Body of pancreas (tissue), 4 donors: ENCODE measurements around the gene HSD11B2. TPM values are rescaled to one million over a fixed set of nuclear protein-coding genes. Genes with fewer than 3 reads are reported as not detected.

Experiments
- ATAC-seq: fragments of 150-250 bp; one replicate; pipeline ENCODE4 v1.9.1; 2016
- DNase-seq, 4 donors: peaks; one replicate each; pipeline ENCODE4 v3.0.0-alpha.2; 2019
- H3K27ac ChIP-seq, 4 donors: fragments of 200-600 bp; sonication (generic); 1 replicate in 3 of 4; 2 replicates in 1 of 4; pipeline versions ENCODE4 v1.5.1 to v1.6.1; 2016 to 2019; ENCODE audit warnings: mild to moderate bottlenecking in 1 of 4, mixed read lengths in 1 of 4, moderate library complexity in 1 of 4
- H3K27me3 ChIP-seq, 2 donors: fragments of 200-600 bp; sonication (generic); one replicate each; pipeline ENCODE4 v1.6.0; 2016; ENCODE audit warnings: mild to moderate bottlenecking in 1 of 2
- H3K36me3 ChIP-seq, 2 donors: fragments of 200-600 bp; sonication (generic); replicated peaks in 1 of 2; 2 replicates each; pipeline ENCODE4 v1.5.1; 2016; ENCODE audit warnings: low read depth in 2 of 2; ENCODE audit not compliant: insufficient read depth in 1 of 2
- H3K4me1 ChIP-seq: fragments of 200-600 bp; sonication (generic); one replicate; pipeline ENCODE4 v1.6.0; 2016
- H3K4me3 ChIP-seq, 2 donors: fragments of 200-600 bp; sonication (generic); 1 replicate in 1 of 2; 2 replicates in 1 of 2; pipeline ENCODE4 v1.5.1; 2016 to 2019
- H3K9me3 ChIP-seq, 3 donors: fragments of 200-600 bp; sonication (generic); 1 replicate in 2 of 3; 2 replicates in 1 of 3; pipeline ENCODE4 v1.5.1; 2016
- POLR2A ChIP-seq, 3 donors: fragments of 450-650 bp; IDR thresholded peaks; one replicate each; pipeline ENCODE4 v1.6.1; 2016; ENCODE audit warnings: antibody characterized with exemption in 3 of 3, mild to moderate bottlenecking in 2 of 3
- WGBS, 2 donors: methylation state at CpG; one replicate each; pipeline ENCODE4 v1.1.5; 2017; 5-methylcytosine and 5-hydroxymethylcytosine counted together
- intact Hi-C: fragments of 100-400 bp; cut with DNase I; formaldehyde crosslinking; loops from one replicate; pipeline ENCODE4 v1.15.1; 2023
- total RNA-seq, 2 donors: library from RNA; depleted of rRNA; stranded (reverse); fragments of >200 nt; gene quantifications; one replicate each; pipeline ENCODE4 v1.1.0, GENCODE V29; 2016
- TF ChIP-seq, protein P1 (sequence below), 7 experiments: fragments of 450-650 bp in 4 of 7; fragments of 200-600 bp in 3 of 7; sonication (generic) in 3 of 7; IDR thresholded peaks; one replicate each; pipeline ENCODE4 v1.5.1; 2016 to 2019; ENCODE audit warnings: antibody characterized with exemption in 7 of 7

HSD11B2 gene
- total RNA-seq, 2 donors from 2014 or later, result 5.4 to 13.8 TPM

GRCh38 chr16:67404740-67405226 is 26.1 kb upstream of the HSD11B2 start:
- no peaks in the 10 kb centered on the region for H3K27me3 ChIP-seq
- H3K9me3 ChIP-seq, result no peaks in the 10 kb centered on the region
- H3K36me3 ChIP-seq, result no peaks in the 10 kb centered on the region
- H3K4me1 ChIP-seq, result peaks cover 28% of the 10 kb centered on the region
- peak; percentile 94 for ATAC-seq
- intact Hi-C loops, result no loop called here
- peak; percentile 77 to 94 (median 90) for DNase-seq
- 41 to 49% methylated on average over 5 of the region's 5 CpGs for WGBS, 2 donors
- no peak overlapping the region for H3K4me3 ChIP-seq
- TF ChIP-seq POLR2A (IDR thresholded peaks at IDR 0.05), result peak in 2 of 3 donors; percentile 59 to 61
- TF ChIP-seq, protein P1, sequence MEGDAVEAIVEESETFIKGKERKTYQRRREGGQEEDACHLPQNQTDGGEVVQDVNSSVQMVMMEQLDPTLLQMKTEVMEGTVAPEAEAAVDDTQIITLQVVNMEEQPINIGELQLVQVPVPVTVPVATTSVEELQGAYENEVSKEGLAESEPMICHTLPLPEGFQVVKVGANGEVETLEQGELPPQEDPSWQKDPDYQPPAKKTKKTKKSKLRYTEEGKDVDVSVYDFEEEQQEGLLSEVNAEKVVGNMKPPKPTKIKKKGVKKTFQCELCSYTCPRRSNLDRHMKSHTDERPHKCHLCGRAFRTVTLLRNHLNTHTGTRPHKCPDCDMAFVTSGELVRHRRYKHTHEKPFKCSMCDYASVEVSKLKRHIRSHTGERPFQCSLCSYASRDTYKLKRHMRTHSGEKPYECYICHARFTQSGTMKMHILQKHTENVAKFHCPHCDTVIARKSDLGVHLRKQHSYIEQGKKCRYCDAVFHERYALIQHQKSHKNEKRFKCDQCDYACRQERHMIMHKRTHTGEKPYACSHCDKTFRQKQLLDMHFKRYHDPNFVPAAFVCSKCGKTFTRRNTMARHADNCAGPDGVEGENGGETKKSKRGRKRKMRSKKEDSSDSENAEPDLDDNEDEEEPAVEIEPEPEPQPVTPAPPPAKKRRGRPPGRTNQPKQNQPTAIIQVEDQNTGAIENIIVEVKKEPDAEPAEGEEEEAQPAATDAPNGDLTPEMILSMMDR (IDR thresholded peaks at IDR 0.05), result no peak
- peak overlapping the region; percentile 85 to 94 (median 88) for H3K27ac ChIP-seq

DNA sequence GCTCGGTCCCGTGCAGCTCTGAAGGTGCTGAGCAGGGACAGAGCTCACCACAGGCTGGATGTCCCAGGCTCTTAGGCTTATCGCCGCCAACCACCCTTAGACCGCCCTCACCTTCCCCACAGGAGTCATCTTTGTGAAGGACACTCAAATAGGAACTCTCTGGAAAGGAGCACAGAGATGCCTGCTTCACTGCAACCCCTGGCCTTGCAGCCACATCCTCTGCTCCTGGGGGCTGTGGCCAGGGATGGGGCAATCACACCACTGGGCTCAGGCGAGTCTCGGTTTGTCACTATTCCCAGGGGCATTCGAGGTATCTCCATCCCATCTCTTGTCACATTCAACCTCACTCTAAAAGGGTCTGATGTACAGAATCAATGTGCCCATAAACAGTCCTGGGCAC is 25.6 kb upstream of the HSD11B2 start:
- H3K9me3 ChIP-seq, result no peaks in the 10 kb centered on the region
- ATAC-seq, result no peak
- no peaks in the 10 kb centered on the region for H3K36me3 ChIP-seq
- peaks cover 26% of the 10 kb centered on the region for H3K4me1 ChIP-seq
- no peak overlapping the region for H3K4me3 ChIP-seq
- no peaks in the 10 kb centered on the region for H3K27me3 ChIP-seq
- peak overlapping the region; percentile 85 to 94 (median 88) for H3K27ac ChIP-seq
- TF ChIP-seq POLR2A (IDR thresholded peaks at IDR 0.05), result no peak
- TF ChIP-seq, protein P1 (IDR thresholded peaks at IDR 0.05), result no peak
- 79 to 82% methylated on average over 8 of the region's 8 CpGs for WGBS, 2 donors
- no peak for DNase-seq
- intact Hi-C loops, result no loop called here

- no peaks in the 10 kb centered on the region for H3K27me3 ChIP-seq
- ATAC-seq (no peak), DNase-seq (no peak)
- H3K9me3 ChIP-seq, result no peaks in the 10 kb centered on the region
- H3K4me3 ChIP-seq, result no peak overlapping the region
- TF ChIP-seq, protein P1 (IDR thresholded peaks at IDR 0.05), result no peak
- no peak for TF ChIP-seq POLR2A (IDR thresholded peaks at IDR 0.05)
- WGBS, 2 donors, result 84 to 94% methylated on average over 7 to 18 of the region's 18 CpGs
- no peaks in the 10 kb centered on the region for H3K36me3 ChIP-seq
- H3K27ac ChIP-seq, result peak overlapping the region in 3 of 4 donors; percentile 85 to 94 (median 89)
- H3K4me1 ChIP-seq, result peaks cover 26% of the 10 kb centered on the region
- intact Hi-C loops, result no loop called here
Measured at GRCh38 chr16:67406111-67406971, 24.6 kb upstream of the HSD11B2 start.

- 84 to 86% methylated on average over 5 to 7 of the region's 7 CpGs for WGBS, 2 donors
- no peak for TF ChIP-seq POLR2A (IDR thresholded peaks at IDR 0.05)
- TF ChIP-seq, protein P1 (IDR thresholded peaks at IDR 0.05), result no peak
- H3K27me3 ChIP-seq, result no peaks in the 10 kb centered on the region
- no peak overlapping the region for H3K27ac ChIP-seq
- H3K36me3 ChIP-seq, result no peaks in the 10 kb centered on the region
- intact Hi-C loops, result no loop called here
- H3K9me3 ChIP-seq, result no peaks in the 10 kb centered on the region
- H3K4me1 ChIP-seq, result peaks cover 26% of the 10 kb centered on the region
- no peak overlapping the region for H3K4me3 ChIP-seq
- ATAC-seq (no peak), DNase-seq (no peak)
Measured at GRCh38 chr16:67407176-67407787, 23.6 kb upstream of the HSD11B2 start.
